Measurements from ENCODE around the gene BCAP29.
"Not testable (repeated sequence)": the region's sequence is repeated elsewhere in the genome, so short reads cannot be mapped to it uniquely, and the experiment has no call there.

Gene BCAP29

GRCh38 chr7:107628461-107629064 lies 48.5 kb downstream of the BCAP29 start:
- DNase-seq, result no peak

GRCh38 chr7:107630342-107630741 lies 50.3 kb downstream of the BCAP29 start:
- DNase-seq, result no peak

- DNase-seq, result no peak
Measured at GRCh38 chr7:107631588-107632491, 51.8 kb downstream of the BCAP29 start.

- no peak for DNase-seq
Measured at GRCh38 chr7:107632492-107632865, 52.4 kb downstream of the BCAP29 start.

- DNase-seq, result no peak
Measured at GRCh38 chr7:107638594-107638993, 58.5 kb downstream of the BCAP29 start.

- DNase-seq, result not testable (repeated sequence)
Measured at GRCh38 chr7:107639070-107639469, 59.0 kb downstream of the BCAP29 start.

GRCh38 chr7:107641676-107642075 lies 61.6 kb downstream of the BCAP29 start:
- no peak for DNase-seq

DNA sequence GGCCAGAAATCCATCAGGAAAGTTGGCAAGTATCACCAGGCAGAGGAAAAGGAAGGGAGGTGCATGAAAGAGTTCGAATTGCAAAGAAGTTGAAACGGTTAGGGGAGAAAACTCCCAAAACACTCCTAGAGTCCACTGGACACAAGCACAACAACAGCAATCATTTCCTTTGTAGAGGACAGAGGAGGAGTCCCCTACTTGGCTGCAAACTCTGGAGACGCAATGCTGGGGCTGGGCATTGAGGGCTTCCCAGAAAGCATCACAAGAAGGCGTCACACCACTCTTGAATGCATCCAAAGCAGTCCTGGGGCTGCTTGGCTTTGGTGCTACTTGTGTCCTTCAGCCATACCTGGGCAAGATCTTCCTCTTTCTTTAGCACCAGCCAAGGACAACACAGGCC lies 62.5 kb downstream of the BCAP29 start:
- DNase-seq, result no peak

- DNase-seq, result no peak
Measured at GRCh38 chr7:107643407-107643806, 63.4 kb downstream of the BCAP29 start.

- no peak for DNase-seq
Measured at GRCh38 chr7:107643938-107644308, 63.9 kb downstream of the BCAP29 start.

DNA sequence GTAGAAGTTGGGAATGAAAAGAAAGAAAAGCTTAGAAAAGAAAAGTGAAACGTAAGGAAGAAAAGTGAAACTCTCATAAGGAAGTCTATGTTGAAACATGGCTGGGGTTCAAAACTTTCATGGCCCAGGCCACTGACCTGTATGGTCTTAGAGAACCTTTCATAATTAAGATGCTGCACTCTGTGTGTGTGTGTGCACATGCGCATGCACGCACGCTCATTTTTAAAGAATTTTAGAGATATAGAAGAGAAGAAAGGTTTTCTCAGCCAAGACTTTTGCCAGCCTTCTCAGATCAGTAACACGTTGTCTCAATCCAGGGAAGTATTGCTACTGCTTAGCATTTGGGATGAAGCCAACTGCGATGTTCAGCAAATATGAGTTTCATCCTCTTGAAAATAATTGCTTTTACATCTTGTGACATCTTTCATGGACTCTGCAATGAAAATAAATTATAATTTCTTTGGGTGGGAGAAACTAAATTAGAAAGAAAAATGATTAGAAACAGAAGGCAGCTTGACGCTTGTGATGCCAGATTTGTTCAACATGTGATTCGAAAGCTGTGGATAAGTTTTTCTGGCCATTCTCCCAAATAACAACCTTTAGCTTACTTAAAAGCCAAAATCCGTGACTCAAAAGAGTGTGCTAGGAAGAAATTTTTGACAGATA lies 64.4 kb downstream of the BCAP29 start:
- DNase-seq, result no peak

DNA sequence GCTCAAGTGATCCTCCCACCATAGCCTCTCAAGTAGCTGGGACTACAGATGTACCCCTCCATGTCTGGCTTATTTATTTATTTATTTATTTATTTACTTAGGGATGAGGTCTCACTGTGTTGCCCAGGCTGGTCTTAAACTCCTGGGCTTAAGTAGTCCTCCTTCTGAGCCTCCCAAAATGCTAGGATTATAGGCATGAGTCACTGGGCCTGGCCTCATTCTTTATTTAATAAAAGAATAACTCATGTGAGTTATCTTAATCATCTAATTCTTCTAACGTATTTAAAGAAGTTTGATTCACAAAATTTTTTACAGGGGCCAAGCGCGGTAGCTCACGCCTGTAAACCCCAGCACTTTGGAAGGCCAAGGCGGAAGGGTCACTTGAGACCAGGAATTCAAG lies 72.6 kb downstream of the BCAP29 start:
- no peak for DNase-seq

GRCh38 chr7:107658467-107658866 lies 78.4 kb downstream of the BCAP29 start:
- no peak for DNase-seq

GRCh38 chr7:107659666-107660065 lies 79.6 kb downstream of the BCAP29 start:
- no peak for DNase-seq

- DNase-seq, result peak; percentile 3
Measured at GRCh38 chr7:107660381-107661080, 80.5 kb downstream of the BCAP29 start, which contains the start of gene SLC26A4. SLC26A4 (plus strand) TSS chr7:107660828; CDS start chr7:107661642, 814 bp downstream.

GRCh38 chr7:107661081-107661864 lies 81.2 kb downstream of the BCAP29 start:
- peak; percentile 5 for DNase-seq

GRCh38 chr7:107661865-107662379 lies 81.9 kb downstream of the BCAP29 start:
- peak; percentile 14 for DNase-seq

DNA sequence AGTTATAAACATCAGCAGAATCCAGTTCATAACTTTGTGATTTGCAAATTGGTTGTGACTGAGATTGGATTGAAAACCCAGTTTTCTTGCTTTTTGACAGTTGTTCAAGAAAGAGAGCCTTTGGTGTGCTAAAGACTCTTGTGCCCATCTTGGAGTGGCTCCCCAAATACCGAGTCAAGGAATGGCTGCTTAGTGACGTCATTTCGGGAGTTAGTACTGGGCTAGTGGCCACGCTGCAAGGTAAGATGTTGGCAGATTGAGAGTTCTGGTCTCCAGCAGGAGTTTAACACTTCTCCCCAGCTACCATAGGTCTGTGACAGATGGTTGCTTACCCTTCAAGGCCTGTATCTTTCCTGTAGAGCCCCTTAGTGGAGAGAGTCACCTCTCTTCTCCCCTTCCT lies 83.2 kb downstream of the BCAP29 start:
- no peak for DNase-seq

- DNase-seq, result no peak
Measured at GRCh38 chr7:107666790-107667189, 86.7 kb downstream of the BCAP29 start.

- no peak for DNase-seq
Measured at GRCh38 chr7:107667341-107667740, 87.3 kb downstream of the BCAP29 start.

DNA sequence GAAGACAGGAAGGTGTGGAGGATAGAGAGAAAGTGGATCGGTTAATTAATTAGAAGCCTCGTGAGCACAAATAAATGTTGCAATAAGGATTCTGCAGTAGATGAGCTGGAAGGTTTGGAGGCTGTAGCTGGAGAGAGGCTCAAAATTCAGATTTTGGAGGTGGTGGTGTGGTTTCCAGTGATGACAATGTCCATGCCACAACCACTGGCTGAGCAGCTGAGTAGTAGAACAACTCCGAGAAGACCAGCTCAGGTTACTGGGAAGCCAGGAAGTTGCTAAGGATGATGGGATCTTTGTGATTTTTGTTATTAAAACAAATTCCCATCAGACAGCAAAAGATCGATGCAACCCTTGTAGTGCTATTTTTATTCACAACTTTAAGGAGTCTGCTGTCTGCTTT lies 88.2 kb downstream of the BCAP29 start:
- DNase-seq, result no peak
